Astrocyte (in vitro differentiated cells and primary cell): ENCODE data around the gene ATP9A.

Experiments
- EZH2 ChIP-seq: IDR thresholded peaks from 2 replicates; pipeline ENCODE4 v1.6.1; 2012; ENCODE audit warnings: mild to moderate bottlenecking, low read length, inconsistent platforms; ENCODE audit not compliant: insufficient read depth
- TF ChIP-seq, protein P1 (sequence below): IDR thresholded peaks from 2 replicates; pipeline ENCODE4 v1.5.1; 2011; ENCODE audit warnings: low read depth, mild to moderate bottlenecking, inconsistent platforms, low read length, moderate library complexity; ENCODE audit not compliant: insufficient read depth

DNA sequence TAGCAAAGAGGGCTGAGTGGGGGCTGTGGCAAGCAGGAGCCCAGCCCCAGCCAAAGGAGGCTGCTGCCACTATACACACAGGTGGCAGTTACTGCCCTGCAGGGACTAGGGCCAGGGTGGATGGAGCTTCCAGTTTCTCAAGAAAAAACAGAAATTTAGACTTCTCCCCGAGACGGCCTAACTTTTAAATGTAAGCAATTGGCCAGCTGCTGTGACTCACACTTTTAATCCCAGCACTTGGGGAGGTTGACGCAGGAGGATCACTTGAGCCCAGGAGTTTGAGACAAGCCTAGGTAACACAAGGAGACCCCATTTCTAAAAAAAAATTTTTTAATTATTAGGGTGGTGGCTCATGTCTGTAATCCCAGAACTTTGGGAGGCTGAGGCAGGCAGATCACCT is 127.4 kb downstream of the ATP9A start:
- TF ChIP-seq, protein P1, sequence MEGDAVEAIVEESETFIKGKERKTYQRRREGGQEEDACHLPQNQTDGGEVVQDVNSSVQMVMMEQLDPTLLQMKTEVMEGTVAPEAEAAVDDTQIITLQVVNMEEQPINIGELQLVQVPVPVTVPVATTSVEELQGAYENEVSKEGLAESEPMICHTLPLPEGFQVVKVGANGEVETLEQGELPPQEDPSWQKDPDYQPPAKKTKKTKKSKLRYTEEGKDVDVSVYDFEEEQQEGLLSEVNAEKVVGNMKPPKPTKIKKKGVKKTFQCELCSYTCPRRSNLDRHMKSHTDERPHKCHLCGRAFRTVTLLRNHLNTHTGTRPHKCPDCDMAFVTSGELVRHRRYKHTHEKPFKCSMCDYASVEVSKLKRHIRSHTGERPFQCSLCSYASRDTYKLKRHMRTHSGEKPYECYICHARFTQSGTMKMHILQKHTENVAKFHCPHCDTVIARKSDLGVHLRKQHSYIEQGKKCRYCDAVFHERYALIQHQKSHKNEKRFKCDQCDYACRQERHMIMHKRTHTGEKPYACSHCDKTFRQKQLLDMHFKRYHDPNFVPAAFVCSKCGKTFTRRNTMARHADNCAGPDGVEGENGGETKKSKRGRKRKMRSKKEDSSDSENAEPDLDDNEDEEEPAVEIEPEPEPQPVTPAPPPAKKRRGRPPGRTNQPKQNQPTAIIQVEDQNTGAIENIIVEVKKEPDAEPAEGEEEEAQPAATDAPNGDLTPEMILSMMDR, result no peak
- TF ChIP-seq EZH2, result no peak
